ENCODE measurements around the gene VSIG4.

VSIG4 gene

GRCh38 chrX:66016905-66017658 lies 22.8 kb downstream of the VSIG4 start:
- 90% methylated on average over 2 of the region's 2 CpGs; no CpG with 5 or more reads in 1 of the 2 experiments for WGBS, 2 experiments (ENCODE audit: insufficient coverage in 2 of 2)
- H3K9me3 ChIP-seq (ENCODE audit: control insufficient read depth, low read length) = no peaks in the 10 kb centered on the region
- H3K36me3 ChIP-seq (ENCODE audit: control insufficient read depth, insufficient read depth, low read length) = no peaks in the 10 kb centered on the region
- H3K27ac ChIP-seq (ENCODE audit: low read depth, low read length, severe bottlenecking) = no peak overlapping the region
- H3K4me3 ChIP-seq (ENCODE audit: extremely low read depth, insufficient read depth, low read length, poor library complexity, severe bottlenecking) = no peak overlapping the region
- peaks cover 1% of the 10 kb centered on the region for H3K4me1 ChIP-seq (ENCODE audit: control insufficient read depth, insufficient read depth, low read length, poor library complexity, severe bottlenecking)

- no peak overlapping the region for H3K4me3 ChIP-seq (ENCODE audit: extremely low read depth, insufficient read depth, low read length, poor library complexity, severe bottlenecking)
- no peak overlapping the region for H3K27ac ChIP-seq (ENCODE audit: low read depth, low read length, severe bottlenecking)
- no peaks in the 10 kb centered on the region for H3K9me3 ChIP-seq (ENCODE audit: control insufficient read depth, low read length)
- H3K36me3 ChIP-seq (ENCODE audit: control insufficient read depth, insufficient read depth, low read length) = no peaks in the 10 kb centered on the region
- WGBS, 2 experiments (ENCODE audit: insufficient coverage in 2 of 2) = no CpG with 5 or more reads among the region's 1 CpG
- peaks cover 4% of the 10 kb centered on the region for H3K4me1 ChIP-seq (ENCODE audit: control insufficient read depth, insufficient read depth, low read length, poor library complexity, severe bottlenecking)
These were observed 23.8 kb downstream of the VSIG4 start for GRCh38 chrX:66015900-66016689.

GRCh38 chrX:66015152-66015831 lies 24.6 kb downstream of the VSIG4 start:
- no peak overlapping the region for H3K27ac ChIP-seq (ENCODE audit: low read depth, low read length, severe bottlenecking)
- H3K36me3 ChIP-seq (ENCODE audit: control insufficient read depth, insufficient read depth, low read length) = no peaks in the 10 kb centered on the region
- no peak overlapping the region for H3K4me3 ChIP-seq (ENCODE audit: extremely low read depth, insufficient read depth, low read length, poor library complexity, severe bottlenecking)
- H3K9me3 ChIP-seq (ENCODE audit: control insufficient read depth, low read length) = no peaks in the 10 kb centered on the region
- peaks cover 4% of the 10 kb centered on the region for H3K4me1 ChIP-seq (ENCODE audit: control insufficient read depth, insufficient read depth, low read length, poor library complexity, severe bottlenecking)
- 50 to 57% methylated on average over 1 of the region's 2 CpGs for WGBS, 2 experiments (ENCODE audit: insufficient coverage in 2 of 2)

- Histone ChIP-seq H3K4me3 (ENCODE audit: extremely low read depth, insufficient read depth, low read length, poor library complexity, severe bottlenecking) (no peak overlapping the region), H3K4me1 (ENCODE audit: control insufficient read depth, insufficient read depth, low read length, poor library complexity, severe bottlenecking) (peaks cover 4% of the 10 kb centered on the region), H3K9me3 (ENCODE audit: control insufficient read depth, low read length) (no peaks in the 10 kb centered on the region), H3K27ac (ENCODE audit: low read depth, low read length, severe bottlenecking) (no peak overlapping the region), H3K36me3 (ENCODE audit: control insufficient read depth, insufficient read depth, low read length) (no peaks in the 10 kb centered on the region)
- WGBS, 2 experiments (ENCODE audit: insufficient coverage in 2 of 2) = no CpG with 5 or more reads among the region's 1 CpG
These were observed 25.3 kb downstream of the VSIG4 start for GRCh38 chrX:66014556-66014955.

- no CpG with 5 or more reads among the region's 2 CpGs for WGBS, 2 experiments (ENCODE audit: insufficient coverage in 2 of 2)
- Histone ChIP-seq H3K36me3 (ENCODE audit: control insufficient read depth, insufficient read depth, low read length) (no peaks in the 10 kb centered on the region), H3K4me1 (ENCODE audit: control insufficient read depth, insufficient read depth, low read length, poor library complexity, severe bottlenecking) (peaks cover 4% of the 10 kb centered on the region), H3K27ac (ENCODE audit: low read depth, low read length, severe bottlenecking) (no peak overlapping the region), H3K9me3 (ENCODE audit: control insufficient read depth, low read length) (no peaks in the 10 kb centered on the region), H3K4me3 (ENCODE audit: extremely low read depth, insufficient read depth, low read length, poor library complexity, severe bottlenecking) (no peak overlapping the region)
These were observed 25.8 kb downstream of the VSIG4 start for GRCh38 chrX:66014084-66014483.

- no peak overlapping the region for H3K27ac ChIP-seq (ENCODE audit: low read depth, low read length, severe bottlenecking)
- H3K9me3 ChIP-seq (ENCODE audit: control insufficient read depth, low read length) = no peaks in the 10 kb centered on the region
- no peaks in the 10 kb centered on the region for H3K36me3 ChIP-seq (ENCODE audit: control insufficient read depth, insufficient read depth, low read length)
- H3K4me3 ChIP-seq (ENCODE audit: extremely low read depth, insufficient read depth, low read length, poor library complexity, severe bottlenecking) = no peak overlapping the region
- peaks cover 4% of the 10 kb centered on the region for H3K4me1 ChIP-seq (ENCODE audit: control insufficient read depth, insufficient read depth, low read length, poor library complexity, severe bottlenecking)
- WGBS, 2 experiments (ENCODE audit: insufficient coverage in 2 of 2) = no CpG with 5 or more reads among the region's 5 CpGs
These were observed 26.6 kb downstream of the VSIG4 start for GRCh38 chrX:66013194-66013816.

GRCh38 chrX:66012094-66012534 lies 27.8 kb downstream of the VSIG4 start:
- Histone ChIP-seq H3K4me3 (ENCODE audit: extremely low read depth, insufficient read depth, low read length, poor library complexity, severe bottlenecking) (no peak overlapping the region), H3K4me1 (ENCODE audit: control insufficient read depth, insufficient read depth, low read length, poor library complexity, severe bottlenecking) (peaks cover 4% of the 10 kb centered on the region), H3K9me3 (ENCODE audit: control insufficient read depth, low read length) (no peaks in the 10 kb centered on the region), H3K36me3 (ENCODE audit: control insufficient read depth, insufficient read depth, low read length) (no peaks in the 10 kb centered on the region), H3K27ac (ENCODE audit: low read depth, low read length, severe bottlenecking) (no peak overlapping the region)
- no CpG with 5 or more reads among the region's 1 CpG for WGBS, 2 experiments (ENCODE audit: insufficient coverage in 2 of 2)

GRCh38 chrX:66009231-66009845 lies 30.5 kb downstream of the VSIG4 start:
- no peaks in the 10 kb centered on the region for H3K36me3 ChIP-seq (ENCODE audit: control insufficient read depth, insufficient read depth, low read length)
- no peaks in the 10 kb centered on the region for H3K9me3 ChIP-seq (ENCODE audit: control insufficient read depth, low read length)
- peaks cover 7% of the 10 kb centered on the region for H3K4me1 ChIP-seq (ENCODE audit: control insufficient read depth, insufficient read depth, low read length, poor library complexity, severe bottlenecking)
- no CpG with 5 or more reads among the region's 3 CpGs for WGBS, 2 experiments (ENCODE audit: insufficient coverage in 2 of 2)
- H3K4me3 ChIP-seq (ENCODE audit: extremely low read depth, insufficient read depth, low read length, poor library complexity, severe bottlenecking) = no peak overlapping the region
- no peak overlapping the region for H3K27ac ChIP-seq (ENCODE audit: low read depth, low read length, severe bottlenecking)

- Histone ChIP-seq H3K36me3 (ENCODE audit: control insufficient read depth, insufficient read depth, low read length) (no peaks in the 10 kb centered on the region), H3K4me1 (ENCODE audit: control insufficient read depth, insufficient read depth, low read length, poor library complexity, severe bottlenecking) (peaks cover 7% of the 10 kb centered on the region), H3K27ac (ENCODE audit: low read depth, low read length, severe bottlenecking) (no peak overlapping the region), H3K4me3 (ENCODE audit: extremely low read depth, insufficient read depth, low read length, poor library complexity, severe bottlenecking) (no peak overlapping the region), H3K9me3 (ENCODE audit: control insufficient read depth, low read length) (no peaks in the 10 kb centered on the region)
- no CpG with 5 or more reads among the region's 3 CpGs for WGBS, 2 experiments (ENCODE audit: insufficient coverage in 2 of 2)
These were observed 31.4 kb downstream of the VSIG4 start for GRCh38 chrX:66008328-66008970.

- Histone ChIP-seq H3K27ac (ENCODE audit: low read depth, low read length, severe bottlenecking) (no peak overlapping the region), H3K4me3 (ENCODE audit: extremely low read depth, insufficient read depth, low read length, poor library complexity, severe bottlenecking) (no peak overlapping the region), H3K36me3 (ENCODE audit: control insufficient read depth, insufficient read depth, low read length) (no peaks in the 10 kb centered on the region), H3K4me1 (ENCODE audit: control insufficient read depth, insufficient read depth, low read length, poor library complexity, severe bottlenecking) (peaks cover 7% of the 10 kb centered on the region), H3K9me3 (ENCODE audit: control insufficient read depth, low read length) (no peaks in the 10 kb centered on the region)
These were observed 32.0 kb downstream of the VSIG4 start for GRCh38 chrX:66007851-66008250.
